ENCODE results near the gene SOBP.

Gene SOBP

GRCh38 chr6:107587451-107587850, 97.5 kb downstream of the SOBP start:
- no peak for DNase-seq (ENCODE audit: low spot score)

GRCh38 chr6:107589199-107589598, 99.3 kb downstream of the SOBP start:
- DNase-seq (ENCODE audit: low spot score): no peak

GRCh38 chr6:107589934-107590333, 100.0 kb downstream of the SOBP start:
- DNase-seq (ENCODE audit: low spot score): no peak

GRCh38 chr6:107590378-107590777, 100.5 kb downstream of the SOBP start:
- no peak for DNase-seq (ENCODE audit: low spot score)

- no peak for DNase-seq (ENCODE audit: low spot score)
Measured at GRCh38 chr6:107591346-107591745, 101.4 kb downstream of the SOBP start.

GRCh38 chr6:107592806-107593205, 102.9 kb downstream of the SOBP start:
- no peak for DNase-seq (ENCODE audit: low spot score)

GRCh38 chr6:107594736-107595135, 104.8 kb downstream of the SOBP start:
- no peak for DNase-seq (ENCODE audit: low spot score)

- no peak for DNase-seq (ENCODE audit: low spot score)
Measured at GRCh38 chr6:107598091-107598490, 108.2 kb downstream of the SOBP start.

GRCh38 chr6:107599043-107599442, 109.1 kb downstream of the SOBP start:
- DNase-seq (ENCODE audit: low spot score): no peak

GRCh38 chr6:107600121-107600520, 110.2 kb downstream of the SOBP start:
- DNase-seq (ENCODE audit: low spot score): no peak

- DNase-seq (ENCODE audit: low spot score): peak; percentile 48
Measured at GRCh38 chr6:107600936-107601335, 111.0 kb downstream of the SOBP start.

GRCh38 chr6:107601406-107601805, 111.5 kb downstream of the SOBP start:
- no peak for DNase-seq (ENCODE audit: low spot score)

GRCh38 chr6:107602321-107603005, 112.5 kb downstream of the SOBP start:
- DNase-seq (ENCODE audit: low spot score): no peak

- no peak for DNase-seq (ENCODE audit: low spot score)
Measured at GRCh38 chr6:107603006-107603370, 113.1 kb downstream of the SOBP start.

GRCh38 chr6:107604549-107604948, 114.6 kb downstream of the SOBP start:
- DNase-seq (ENCODE audit: low spot score): no peak

GRCh38 chr6:107606407-107606806, 116.5 kb downstream of the SOBP start:
- DNase-seq (ENCODE audit: low spot score): no peak

GRCh38 chr6:107607116-107607515, 117.2 kb downstream of the SOBP start:
- peak; percentile 10 for DNase-seq (ENCODE audit: low spot score)

- no peak for DNase-seq (ENCODE audit: low spot score)
Measured at GRCh38 chr6:107611094-107611810, 121.3 kb downstream of the SOBP start.

- DNase-seq (ENCODE audit: low spot score): no peak
Measured at GRCh38 chr6:107612762-107613415, 123.0 kb downstream of the SOBP start.

GRCh38 chr6:107613651-107614379, 123.9 kb downstream of the SOBP start:
- DNase-seq (ENCODE audit: low spot score): no peak

- no peak for DNase-seq (ENCODE audit: low spot score)
Measured at GRCh38 chr6:107614828-107615227, 124.9 kb downstream of the SOBP start.

GRCh38 chr6:107616775-107617174, 126.9 kb downstream of the SOBP start:
- DNase-seq (ENCODE audit: low spot score): no peak
